Activated T-cell treated with anti-CD3 and anti-CD28 coated beads, Interleukin-2, amount 50 U/mL, for 1 hour (primary cell): ENCODE measurements around the gene PRKAR1B.
A peak's percentile ranks its signal among the peaks of the same experiment; 100 is the strongest.
"Not testable (repeated sequence)": the region's sequence is repeated elsewhere in the genome, so short reads cannot be mapped to it uniquely, and the experiment has no call there.

ENCODE experiments used
- DNase-seq: peaks from one replicate; pipeline ENCODE4 v3.0.0-alpha.2; 2020

The PRKAR1B gene

DNA sequence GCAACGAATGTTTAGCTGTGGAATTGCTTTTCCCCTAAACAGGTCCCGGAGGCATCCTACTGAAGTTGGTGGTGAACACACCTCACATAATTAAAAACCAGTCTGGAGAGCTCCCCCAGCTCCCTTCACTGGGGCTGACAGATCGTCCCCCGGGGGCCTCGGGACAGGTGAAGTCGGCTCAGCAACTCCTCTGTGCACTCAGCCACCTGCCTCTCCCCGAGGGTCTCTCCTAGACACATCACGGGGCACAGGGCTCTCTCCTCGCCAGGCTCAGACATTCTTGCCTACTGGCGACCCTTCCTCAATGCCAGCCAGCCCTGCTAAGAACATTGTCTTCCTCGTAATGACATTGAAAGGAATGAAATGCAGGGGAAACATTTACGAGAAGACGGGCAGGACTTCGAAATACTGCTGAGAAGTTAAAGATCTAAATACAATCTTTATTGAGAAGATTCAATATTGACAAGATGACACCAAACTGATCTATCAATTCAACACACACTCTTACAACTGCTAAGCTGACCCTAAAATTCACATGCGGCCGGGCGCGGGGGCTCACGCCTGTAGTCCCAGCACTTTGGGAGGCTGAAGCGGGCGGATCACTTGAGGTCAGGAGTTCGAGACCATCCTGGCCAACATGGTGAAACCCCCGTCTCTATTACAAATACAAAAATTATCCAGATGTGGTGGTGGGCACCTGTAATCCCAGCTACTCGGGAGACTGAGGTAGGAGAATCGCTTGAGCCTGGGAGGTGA is 88.6 kb downstream of the PRKAR1B start:
- DNase-seq, result no peak

DNA sequence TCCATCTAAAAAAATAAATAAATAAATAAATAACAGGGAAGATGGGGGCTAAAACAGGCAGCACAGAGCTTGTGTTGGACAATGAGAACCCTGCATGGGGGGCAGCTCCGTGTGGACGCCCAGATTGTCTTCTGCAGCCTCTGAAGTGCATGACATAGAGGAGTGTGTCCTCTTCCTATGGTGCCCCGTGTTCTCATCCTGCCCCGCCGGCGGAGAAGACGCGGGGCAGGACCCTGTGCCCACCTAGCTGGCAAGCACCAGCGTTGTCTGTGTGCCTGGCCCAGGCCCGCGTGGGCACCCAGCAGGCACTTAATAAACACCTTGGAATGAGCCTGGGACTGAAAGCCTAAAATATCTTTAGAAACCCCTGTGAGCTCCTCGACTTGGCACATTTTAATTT is 89.3 kb downstream of the PRKAR1B start:
- no peak for DNase-seq

DNA sequence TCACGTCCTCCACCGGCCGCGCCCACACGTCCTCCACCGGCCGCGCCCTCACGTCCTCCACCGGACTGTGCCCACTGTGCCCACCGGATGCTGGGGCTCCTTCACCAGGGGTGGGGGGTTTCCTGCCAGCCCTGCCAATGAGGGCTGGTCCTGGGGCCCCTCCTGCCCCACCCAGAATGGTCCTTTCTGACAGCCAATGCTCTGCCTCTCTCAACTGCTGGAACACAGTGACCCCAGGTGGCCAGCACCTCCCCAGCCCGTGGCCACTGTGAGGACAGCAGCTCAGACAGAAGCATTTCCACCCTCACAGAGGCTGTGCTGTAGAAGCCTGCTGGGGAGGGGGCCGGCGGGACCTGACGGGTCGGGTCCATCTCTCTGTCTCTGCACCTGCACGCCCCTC is 90.7 kb downstream of the PRKAR1B start:
- peak; percentile 60 for DNase-seq

DNA sequence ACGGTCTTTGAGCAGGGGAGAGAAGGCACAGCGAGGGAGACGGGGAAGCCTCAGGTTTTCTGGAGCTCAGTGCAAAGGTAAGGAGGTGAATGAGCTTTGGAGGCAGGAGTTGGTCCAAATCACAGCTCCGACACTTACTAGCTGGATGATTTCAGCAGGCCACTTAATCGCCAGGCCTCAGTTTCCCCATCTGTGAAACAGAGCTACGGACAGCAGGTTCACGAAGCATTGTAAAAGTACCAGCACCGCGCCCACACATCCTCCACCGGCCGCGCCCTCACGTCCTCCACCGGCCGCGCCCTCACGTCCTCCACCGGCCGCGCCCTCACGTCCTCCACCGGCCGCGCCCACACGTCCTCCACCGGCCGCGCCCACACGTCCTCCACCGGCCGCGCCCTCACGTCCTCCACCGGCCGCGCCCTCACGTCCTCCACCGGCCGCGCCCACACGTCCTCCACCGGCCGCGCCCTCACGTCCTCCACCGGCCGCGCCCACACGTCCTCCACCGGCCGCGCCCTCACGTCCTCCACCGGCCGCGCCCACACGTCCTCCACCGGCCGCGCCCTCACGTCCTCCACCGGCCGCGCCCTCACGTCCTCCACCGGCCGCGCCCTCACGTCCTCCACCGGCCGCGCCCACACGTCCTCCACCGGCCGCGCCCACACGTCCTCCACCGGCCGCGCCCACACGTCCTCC is 91.2 kb downstream of the PRKAR1B start:
- not testable (repeated sequence) for DNase-seq

DNA sequence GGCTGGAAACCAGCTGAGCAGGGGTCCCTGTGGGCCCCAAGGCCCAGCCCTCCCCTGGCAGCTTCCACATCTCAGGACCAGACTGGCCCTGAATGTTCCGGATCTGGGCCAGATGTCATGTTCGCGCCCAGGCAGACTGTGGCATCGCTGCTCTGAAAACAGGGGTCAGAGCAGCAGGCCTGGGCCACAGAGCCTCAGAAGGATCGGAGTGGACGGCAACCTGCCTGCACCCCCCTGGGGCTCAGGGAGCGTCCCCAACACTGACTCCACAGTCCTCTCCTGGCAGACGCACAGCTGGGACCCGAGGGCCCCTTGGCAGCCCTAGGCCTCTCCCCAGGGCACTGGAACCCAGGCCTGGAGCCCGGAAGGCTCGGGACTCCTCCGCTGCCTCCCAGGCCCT is 91.9 kb downstream of the PRKAR1B start:
- no peak for DNase-seq

DNA sequence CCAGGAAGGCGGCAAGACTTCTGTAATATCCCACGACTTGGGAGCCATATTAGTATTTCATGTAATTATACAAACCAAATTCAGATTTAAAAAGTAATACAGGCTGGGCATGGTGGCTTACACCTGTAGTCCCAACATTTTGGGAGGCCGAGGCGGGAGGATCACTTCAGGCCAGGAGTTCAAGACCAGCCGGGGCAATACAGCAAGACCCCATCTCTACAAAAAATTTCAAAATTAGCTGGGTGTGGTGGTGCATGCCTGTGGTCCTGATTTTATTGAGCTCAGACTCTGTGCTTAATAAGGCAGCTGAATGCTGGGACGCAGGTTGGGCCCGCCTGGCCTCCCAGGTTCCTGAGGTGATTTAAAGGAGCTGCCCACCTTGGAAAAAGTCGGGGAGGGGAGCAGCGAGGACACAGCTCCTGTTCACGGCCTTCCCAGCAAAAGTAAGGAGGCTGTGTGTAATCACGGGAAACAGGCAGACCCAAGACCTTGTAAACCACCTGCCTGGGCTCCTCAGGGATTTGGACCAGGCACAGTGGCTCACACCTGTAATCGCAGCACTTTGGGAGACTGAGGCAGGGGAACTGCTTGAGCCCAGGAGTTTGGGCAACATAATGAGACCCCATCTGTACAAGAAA is 93.6 kb downstream of the PRKAR1B start:
- peak; percentile 6 for DNase-seq

DNA sequence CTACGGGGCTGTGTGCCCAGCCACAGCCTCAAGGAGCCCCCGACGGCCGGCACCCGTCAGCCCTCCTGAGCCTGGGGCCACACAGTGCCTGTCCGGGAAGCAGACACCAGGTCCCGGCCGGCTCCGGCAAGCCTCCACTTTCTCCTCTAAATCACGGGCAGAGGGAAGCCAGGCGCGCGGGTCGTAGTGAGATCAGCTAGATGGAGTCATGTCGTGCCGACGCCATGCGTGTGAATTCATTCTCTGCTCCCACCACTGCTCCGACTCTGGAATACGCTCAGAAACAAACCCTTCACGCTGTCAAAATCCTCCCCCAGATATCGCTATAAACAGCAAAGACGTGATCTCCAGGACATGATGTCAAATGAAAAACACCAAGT is 94.3 kb downstream of the PRKAR1B start:
- peak; percentile 9 for DNase-seq

DNA sequence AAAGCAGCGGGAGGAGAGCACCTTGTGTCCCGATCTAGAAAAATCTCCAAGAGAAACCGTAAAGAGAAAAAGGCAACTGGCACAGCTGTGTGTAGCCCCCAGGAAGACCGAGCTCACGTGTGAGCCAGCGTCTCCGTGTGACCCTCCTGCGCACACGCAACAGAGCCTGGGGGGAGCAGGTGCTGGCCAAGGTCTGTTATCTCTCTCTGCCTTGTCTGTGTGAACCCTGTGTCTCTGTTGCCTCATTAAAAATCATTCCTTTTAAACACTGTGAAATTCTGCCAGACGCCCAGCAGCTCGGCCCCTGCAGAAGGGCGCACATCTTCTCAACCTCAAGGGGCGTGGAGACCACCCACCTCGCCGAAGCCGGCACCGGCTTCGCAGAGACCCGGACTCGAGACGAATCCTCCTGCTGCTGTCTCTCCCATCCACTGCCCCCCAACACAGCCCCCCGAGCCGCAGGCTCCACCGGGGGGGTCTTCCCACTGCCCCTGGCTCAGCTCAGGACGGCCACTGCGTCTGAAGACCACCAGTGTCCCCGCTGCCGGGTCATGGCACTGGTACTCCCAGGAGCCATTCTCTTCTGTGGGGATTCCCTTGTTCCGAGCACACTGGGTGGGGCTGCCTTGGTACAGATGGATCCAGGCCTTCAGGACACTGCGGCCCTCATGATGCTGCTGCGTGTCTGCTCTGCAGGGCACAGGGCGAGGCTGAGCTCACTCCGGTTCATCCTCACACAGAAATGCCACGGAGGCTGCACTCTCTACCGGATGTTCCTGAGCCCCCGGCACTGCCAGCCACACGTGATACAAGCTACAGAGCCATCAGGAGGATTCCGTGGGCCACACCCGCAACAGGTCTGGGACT is 94.9 kb downstream of the PRKAR1B start:
- no peak for DNase-seq

DNA sequence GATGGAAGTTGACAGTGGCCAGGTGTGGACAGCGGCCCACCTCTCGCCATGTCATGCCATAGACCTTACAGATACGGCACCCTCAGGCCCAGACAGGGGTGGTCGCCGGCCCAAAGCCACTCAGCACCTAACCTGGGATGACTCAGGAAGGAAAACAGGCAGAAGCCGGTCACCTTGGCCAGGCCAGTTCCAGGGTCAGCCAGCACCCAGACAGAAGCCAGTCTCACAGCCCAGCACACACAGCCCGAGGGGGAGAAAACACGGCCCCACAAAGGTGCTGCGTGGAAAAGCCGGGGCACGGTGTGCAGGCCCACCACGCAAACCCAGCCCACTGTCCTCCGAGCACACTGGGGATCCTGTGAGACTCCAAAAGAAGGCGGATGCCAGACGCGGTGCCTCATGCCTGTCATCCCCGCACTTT is 95.8 kb downstream of the PRKAR1B start:
- peak; percentile 8 for DNase-seq

DNA sequence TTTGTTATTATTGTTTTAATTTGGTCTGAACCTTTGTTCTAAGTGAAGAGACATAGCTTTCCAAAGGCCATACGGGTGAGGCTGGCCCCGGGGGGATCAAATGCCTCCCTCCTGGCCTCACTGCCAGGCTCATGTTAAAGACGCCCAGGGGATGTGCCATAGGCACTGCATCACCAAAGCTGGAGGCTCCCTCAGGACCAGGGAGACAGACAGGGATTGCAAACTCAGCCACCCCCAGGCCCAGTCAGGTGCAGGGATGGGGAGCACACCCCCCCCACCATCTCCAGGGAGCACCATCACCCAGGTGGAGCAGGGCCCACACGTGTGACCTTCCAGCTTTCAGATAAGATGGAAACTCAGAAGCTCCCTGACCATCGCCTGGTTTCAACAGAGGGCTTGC is 96.5 kb downstream of the PRKAR1B start:
- DNase-seq, result no peak

DNA sequence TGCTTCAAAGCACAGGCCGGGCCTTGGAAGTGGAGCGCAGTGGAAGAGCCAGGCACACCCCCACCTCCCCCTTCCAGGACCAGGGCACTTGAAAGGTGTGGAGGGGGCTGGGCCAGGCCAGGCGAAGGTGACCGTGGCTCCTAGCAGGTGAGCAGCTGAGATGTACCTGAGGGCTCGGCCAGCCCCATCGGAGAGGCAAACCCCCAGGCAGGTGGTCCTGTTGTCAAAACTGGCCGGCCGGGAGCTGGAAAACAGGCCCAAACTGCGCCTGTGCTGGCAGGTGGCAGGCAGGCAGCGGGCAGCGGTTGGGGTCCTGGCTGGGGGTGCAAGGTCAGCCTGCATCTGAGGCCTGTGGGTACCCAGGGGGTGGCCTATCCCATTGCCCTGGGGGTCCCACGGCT is 97.0 kb downstream of the PRKAR1B start:
- DNase-seq, result no peak

DNA sequence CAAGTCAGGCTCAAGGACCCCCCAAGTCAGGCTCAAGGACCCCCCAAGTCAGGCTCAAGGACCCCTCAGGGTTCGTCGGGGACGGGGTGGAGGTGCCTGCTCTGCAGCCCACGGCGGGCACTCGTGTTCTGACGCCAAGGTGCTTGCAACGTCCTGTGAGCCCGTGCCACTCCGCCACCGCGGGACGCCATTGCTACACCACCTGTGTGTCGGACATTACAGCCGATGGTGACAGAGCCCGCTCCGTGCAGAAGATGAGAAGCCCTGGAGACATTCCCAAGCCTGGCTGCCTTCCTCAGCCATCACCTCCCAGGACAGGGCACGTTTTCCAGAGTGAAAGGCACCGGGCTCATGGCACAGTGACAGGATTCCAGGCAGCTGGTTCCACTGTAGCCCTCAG is 98.3 kb downstream of the PRKAR1B start:
- DNase-seq, result no peak

DNA sequence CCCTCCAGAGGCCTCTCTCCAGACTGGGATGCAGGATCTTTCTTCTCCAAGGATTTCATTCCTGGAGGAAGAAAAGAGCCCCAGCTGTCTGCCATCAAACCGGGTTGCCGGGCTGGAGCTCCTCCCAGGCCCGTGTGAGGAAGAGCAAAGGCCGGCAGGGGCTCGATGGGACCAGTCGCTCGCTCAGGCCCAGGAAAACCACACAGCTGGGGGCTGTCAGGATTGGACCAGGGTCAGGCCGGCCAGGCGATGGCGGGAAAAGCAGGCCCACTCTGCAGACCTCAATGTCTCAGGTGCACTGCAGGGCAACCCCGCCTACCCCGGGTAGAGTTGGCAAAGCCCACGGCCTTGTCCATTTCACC is 98.7 kb downstream of the PRKAR1B start:
- no peak for DNase-seq

DNA sequence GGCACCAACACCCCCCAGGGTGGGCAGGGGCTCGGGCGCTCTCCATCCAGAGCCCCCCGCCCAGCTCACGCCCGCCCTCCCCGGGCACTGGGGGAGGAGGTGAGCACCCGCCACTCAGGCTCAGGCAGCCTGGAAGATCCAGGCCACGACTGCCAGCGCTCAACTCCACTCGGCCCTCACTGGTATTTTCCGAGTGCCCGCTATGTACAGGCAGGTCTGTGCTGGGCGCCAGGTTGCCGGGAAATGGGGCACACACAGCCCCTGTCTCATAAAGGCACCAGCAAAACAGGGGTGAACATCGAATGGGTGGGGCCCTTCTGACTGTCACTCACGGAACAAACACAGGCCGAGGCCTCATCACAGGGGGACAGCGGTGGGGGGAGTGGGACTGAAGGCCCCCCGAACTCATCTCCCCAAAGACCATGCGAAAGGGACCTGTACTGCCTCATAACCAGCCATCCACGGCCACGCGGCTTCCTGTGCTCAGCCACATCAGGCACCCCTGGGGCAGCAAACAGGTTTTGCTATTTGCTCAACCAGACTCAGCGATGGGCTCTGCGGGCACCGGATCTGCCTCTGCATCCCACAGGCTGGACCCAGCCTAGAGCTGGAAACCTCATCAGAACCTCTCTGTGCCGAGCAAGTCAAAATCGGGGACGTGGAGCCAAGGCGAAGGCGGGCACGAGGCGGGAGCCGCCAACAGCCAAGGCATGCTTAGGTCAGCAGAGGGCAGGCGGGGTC is 99.2 kb downstream of the PRKAR1B start:
- DNase-seq, result no peak

DNA sequence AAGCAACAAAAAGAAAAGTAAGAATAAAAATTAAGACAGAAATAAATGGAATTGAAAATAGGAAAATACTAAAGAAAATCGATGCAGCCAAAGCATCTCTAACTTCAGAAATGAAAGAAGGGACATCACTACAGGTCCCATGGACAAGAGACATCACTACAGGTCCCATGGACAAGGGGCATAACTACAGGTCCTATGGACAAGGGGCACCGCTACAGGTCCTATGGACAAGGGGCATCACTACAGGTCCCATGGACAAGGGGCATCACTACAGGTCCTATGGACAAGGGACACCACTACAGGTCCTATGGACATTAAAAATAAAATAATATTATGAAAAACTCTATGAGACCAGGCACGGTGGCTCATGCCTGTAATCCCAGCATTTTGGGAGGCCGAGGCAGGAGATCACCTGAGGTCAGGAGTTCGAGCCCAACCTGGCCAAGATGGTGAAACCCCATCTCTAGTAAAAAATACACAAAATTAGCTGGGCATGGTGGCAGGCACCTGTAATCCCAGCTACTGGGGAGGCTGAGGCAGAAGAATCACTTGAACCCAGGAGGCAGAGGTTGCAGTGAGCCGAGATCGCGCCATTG is 101.6 kb downstream of the PRKAR1B start:
- no peak for DNase-seq

DNA sequence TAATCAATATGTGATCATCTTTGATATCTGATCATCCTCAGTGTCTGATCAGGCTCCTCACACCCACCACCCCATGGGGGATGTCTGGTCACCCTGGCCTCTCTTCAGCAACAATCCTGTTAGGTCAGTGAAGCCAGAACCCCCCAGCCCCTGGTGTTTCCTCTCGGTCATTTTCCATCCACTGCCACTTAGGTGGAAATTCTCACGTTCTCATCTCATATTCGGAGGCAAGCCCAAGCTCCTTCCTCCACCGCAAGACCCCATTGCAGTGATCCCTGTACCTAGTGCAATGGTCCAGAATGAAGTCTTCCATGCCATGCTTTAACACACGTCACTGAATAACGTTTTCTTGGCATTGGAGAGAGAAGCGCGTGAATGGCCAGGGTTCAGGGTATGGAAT is 103.6 kb downstream of the PRKAR1B start:
- DNase-seq, result no peak

DNA sequence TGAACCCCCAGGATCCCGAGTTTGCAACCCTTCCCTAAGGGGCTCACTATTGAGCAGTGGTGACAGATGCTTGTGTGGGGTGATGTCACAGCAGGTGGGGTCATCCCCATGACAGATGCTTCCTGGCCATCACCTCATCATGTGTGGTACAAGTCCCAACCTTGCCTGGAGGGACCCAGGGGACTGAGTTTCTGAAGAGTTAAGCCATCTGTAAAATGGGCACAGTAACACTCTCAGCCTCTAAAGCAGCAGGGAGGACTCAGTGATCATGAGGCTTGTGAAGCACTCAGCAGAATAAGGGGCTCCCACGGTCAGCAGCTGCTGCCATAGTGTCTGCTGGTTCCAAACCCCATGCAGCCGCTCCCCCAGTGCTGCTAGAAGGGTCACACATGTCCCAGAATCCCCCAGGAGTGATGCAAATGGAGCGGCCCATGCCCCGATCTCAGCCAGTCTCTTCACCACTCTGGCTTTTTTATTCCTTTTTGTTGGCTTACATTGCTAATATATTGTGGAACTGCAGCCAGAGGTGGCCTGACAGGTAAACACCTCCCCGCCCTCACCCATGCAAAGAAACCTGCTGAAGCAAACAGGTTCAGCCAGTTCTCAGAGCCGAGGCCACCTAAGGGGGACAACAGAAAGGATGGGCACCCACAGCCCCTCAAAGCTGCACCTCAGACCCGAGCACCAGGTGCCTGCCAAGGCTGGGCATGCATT is 105.4 kb downstream of the PRKAR1B start:
- no peak for DNase-seq

DNA sequence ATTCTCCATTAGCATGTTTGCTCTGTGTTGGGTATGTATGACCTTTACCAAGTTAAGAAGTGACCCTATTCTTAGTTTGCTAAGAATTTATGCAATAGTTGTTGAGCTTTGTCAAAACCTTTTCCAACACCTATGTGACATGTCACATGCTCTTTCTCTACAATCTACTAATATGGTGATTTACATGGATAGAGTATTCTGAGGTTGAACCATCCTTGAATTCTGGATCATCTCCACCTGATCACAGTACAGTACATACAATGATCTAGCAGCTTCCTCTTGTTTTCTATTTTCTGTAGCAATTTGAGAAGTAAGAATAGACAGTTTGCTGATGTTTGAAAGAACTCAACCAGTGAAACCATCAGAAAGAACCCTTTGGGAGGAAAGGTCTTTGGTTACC is 106.2 kb downstream of the PRKAR1B start:
- DNase-seq, result no peak

DNA sequence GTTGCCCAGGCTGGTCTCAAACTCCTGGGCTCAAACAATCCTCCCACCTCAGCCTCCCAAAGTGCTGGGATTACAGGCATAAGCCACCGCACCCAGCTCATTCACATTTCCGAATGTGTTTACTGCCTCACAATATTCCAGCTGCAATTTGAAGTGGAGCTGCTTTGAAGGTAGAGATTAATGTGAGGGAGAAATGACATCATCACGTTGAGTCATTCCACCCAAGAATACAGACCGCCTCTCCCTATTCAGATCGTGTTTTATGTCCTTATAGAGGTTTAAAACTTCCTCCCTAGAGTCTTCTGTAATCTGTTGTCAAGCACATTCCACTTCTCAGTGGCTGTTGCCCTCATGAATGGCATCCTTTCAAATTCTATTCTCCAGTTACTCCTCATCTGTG is 107.0 kb downstream of the PRKAR1B start:
- DNase-seq, result no peak

DNA sequence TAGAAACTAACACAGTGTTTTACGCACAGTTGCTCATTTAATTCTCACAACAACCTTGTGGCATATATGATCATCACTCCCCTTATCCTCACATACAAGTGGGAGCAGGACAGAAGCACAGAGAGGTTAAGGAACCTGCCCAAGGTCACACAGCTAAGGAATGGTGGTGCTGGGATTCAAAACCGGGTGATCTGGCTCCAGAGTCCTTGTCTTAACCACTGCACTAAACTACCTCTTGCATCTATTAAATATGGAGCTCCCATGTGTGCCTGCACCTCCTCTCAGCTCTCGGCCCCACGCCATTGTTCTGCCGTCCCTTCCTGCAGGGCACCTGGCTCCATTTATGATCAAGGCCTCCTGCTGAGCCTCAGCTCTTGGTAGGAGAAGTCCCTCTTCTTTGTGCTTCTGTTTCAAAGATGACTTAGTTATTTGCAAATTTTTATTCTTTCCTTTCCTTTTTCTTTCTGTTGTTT is 107.7 kb downstream of the PRKAR1B start:
- DNase-seq, result no peak
